Thyroid gland (tissue), 4 donors: ENCODE data around the gene TRAK1. TPM values are rescaled to one million over a fixed set of nuclear protein-coding genes. Genes with fewer than 3 reads are reported as not detected.
A peak's percentile ranks its signal among the peaks of the same experiment; 100 is the strongest.

Experiments
- DNase-seq, 2 donors: peaks; one replicate each; pipeline ENCODE4 v3.0.0-alpha.2; 2019
- H3K27ac ChIP-seq, 3 donors: fragments of 200-600 bp; sonication (generic); 1 replicate in 2 of 3; 2 replicates in 1 of 3; pipeline ENCODE4 v1.5.1; 2016 to 2019; ENCODE audit warnings: mild to moderate bottlenecking in 1 of 3, moderate library complexity in 1 of 3
- H3K27me3 ChIP-seq: fragments of 200-600 bp; sonication (generic); one replicate; pipeline ENCODE4 v1.5.1; 2019
- H3K36me3 ChIP-seq, 2 donors: fragments of 200-600 bp; sonication (generic); one replicate each; pipeline ENCODE4 v1.5.1; 2016 to 2019
- H3K4me1 ChIP-seq, 2 donors: fragments of 200-600 bp; sonication (generic); one replicate each; pipeline ENCODE4 v1.5.1; 2017 to 2019
- H3K4me3 ChIP-seq, 3 donors: fragments of 200-600 bp; sonication (generic); replicated peaks in 1 of 3; 1 replicate in 2 of 3; 2 replicates in 1 of 3; pipeline ENCODE4 v1.5.1; 2016; ENCODE audit warnings: mild to moderate bottlenecking in 1 of 3
- H3K9me3 ChIP-seq: fragments of 200-600 bp; sonication (generic); one replicate; pipeline ENCODE4 v1.5.1; 2017
- POLR2A ChIP-seq, 2 donors: fragments of 450-650 bp; IDR thresholded peaks; one replicate each; pipeline ENCODE4 v1.6.1; 2017; ENCODE audit warnings: antibody characterized with exemption in 2 of 2, mild to moderate bottlenecking in 2 of 2, moderate library complexity in 1 of 2
- WGBS, 2 donors: methylation state at CpG; one replicate each; pipeline ENCODE4 v1.1.5; 2017; 5-methylcytosine and 5-hydroxymethylcytosine counted together
- intact Hi-C: fragments of 100-400 bp; cut with DNase I; formaldehyde crosslinking; loops from one replicate; pipeline ENCODE4 v1.15.1; 2023
- total RNA-seq, 4 donors: library from RNA; depleted of rRNA; stranded (reverse); fragments of >200 nt; gene quantifications; one replicate each; pipeline ENCODE4 v1.2.3, GENCODE V29; 2016
- TF ChIP-seq, protein P1 (sequence below), 6 experiments: fragments of 200-600 bp in 3 of 6; fragments of 450-650 bp in 3 of 6; sonication (generic) in 3 of 6; IDR thresholded peaks; one replicate each; pipeline ENCODE4 v1.5.1; 2016 to 2019; ENCODE audit warnings: antibody characterized with exemption in 6 of 6, mild to moderate bottlenecking in 2 of 6, inconsistent platforms in 1 of 6, moderate library complexity in 1 of 6

Gene TRAK1
- total RNA-seq, 4 donors from 2014 or later: 46.1 to 87.8 (median 76.4) TPM

- no peak overlapping the region for H3K4me3 ChIP-seq
- DNase-seq: no peak
- no peaks in the 10 kb centered on the region for H3K9me3 ChIP-seq
- intact Hi-C loops: loop anchor here (5.0 kb wide), 1 partner anchor 64 kb away; no protein-coding TSS in a partner anchor
- peaks cover 10 to 17% of the 10 kb centered on the region in 2 donors for H3K4me1 ChIP-seq
- peak overlapping the region in 2 of 3 donors; percentile 22 to 35 for H3K27ac ChIP-seq
- peaks cover 3 to 5% of the 10 kb centered on the region in 2 donors for H3K36me3 ChIP-seq
- 23% methylated on average over 1 of the region's 1 CpG for WGBS, 2 donors
- TF ChIP-seq, protein P1, sequence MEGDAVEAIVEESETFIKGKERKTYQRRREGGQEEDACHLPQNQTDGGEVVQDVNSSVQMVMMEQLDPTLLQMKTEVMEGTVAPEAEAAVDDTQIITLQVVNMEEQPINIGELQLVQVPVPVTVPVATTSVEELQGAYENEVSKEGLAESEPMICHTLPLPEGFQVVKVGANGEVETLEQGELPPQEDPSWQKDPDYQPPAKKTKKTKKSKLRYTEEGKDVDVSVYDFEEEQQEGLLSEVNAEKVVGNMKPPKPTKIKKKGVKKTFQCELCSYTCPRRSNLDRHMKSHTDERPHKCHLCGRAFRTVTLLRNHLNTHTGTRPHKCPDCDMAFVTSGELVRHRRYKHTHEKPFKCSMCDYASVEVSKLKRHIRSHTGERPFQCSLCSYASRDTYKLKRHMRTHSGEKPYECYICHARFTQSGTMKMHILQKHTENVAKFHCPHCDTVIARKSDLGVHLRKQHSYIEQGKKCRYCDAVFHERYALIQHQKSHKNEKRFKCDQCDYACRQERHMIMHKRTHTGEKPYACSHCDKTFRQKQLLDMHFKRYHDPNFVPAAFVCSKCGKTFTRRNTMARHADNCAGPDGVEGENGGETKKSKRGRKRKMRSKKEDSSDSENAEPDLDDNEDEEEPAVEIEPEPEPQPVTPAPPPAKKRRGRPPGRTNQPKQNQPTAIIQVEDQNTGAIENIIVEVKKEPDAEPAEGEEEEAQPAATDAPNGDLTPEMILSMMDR (IDR thresholded peaks at IDR 0.05): no peak
- TF ChIP-seq POLR2A (IDR thresholded peaks at IDR 0.05): no peak
- H3K27me3 ChIP-seq: no peaks in the 10 kb centered on the region
These were observed 37.4 kb downstream of the TRAK1 start for GRCh38 chr3:42128526-42128925.

- DNase-seq: peak; percentile 26 to 47
- peaks cover 3 to 5% of the 10 kb centered on the region in 2 donors for H3K36me3 ChIP-seq
- no peaks in the 10 kb centered on the region for H3K9me3 ChIP-seq
- H3K27me3 ChIP-seq: no peaks in the 10 kb centered on the region
- no peak overlapping the region for H3K4me3 ChIP-seq
- peak overlapping the region in 2 of 3 donors; percentile 22 to 35 for H3K27ac ChIP-seq
- TF ChIP-seq, protein P1 (IDR thresholded peaks at IDR 0.05): no peak
- no peak for TF ChIP-seq POLR2A (IDR thresholded peaks at IDR 0.05)
- intact Hi-C loops: loop anchor here (5.0 kb wide), 1 partner anchor 63 kb away; no protein-coding TSS in a partner anchor
- H3K4me1 ChIP-seq: peaks cover 10 to 13% of the 10 kb centered on the region in 2 donors
- WGBS, 2 donors: 72 to 76% methylated on average over 18 of the region's 18 CpGs
These were observed 38.1 kb downstream of the TRAK1 start for GRCh38 chr3:42129014-42129953.

DNA sequence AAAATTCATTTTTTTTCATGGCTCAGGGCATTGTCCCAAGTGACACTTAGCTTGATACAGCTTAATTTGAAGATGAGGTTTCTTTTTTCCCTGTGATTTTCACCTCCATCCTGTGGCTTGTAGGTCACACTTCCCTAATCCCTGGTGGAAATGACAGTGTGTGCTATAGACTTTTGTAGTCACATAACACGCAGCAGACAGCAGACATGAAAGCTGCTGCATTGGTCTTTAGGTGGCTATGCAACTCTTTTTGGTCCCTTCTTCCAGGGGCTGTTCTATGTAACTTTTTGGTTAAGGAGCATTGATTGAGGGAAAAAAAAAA lies 38.8 kb downstream of the TRAK1 start:
- H3K27ac ChIP-seq: no peak overlapping the region
- TF ChIP-seq, protein P1 (IDR thresholded peaks at IDR 0.05): no peak
- no peak for TF ChIP-seq POLR2A (IDR thresholded peaks at IDR 0.05)
- WGBS, 2 donors: 97 to 100% methylated on average over 1 of the region's 1 CpG

DNA sequence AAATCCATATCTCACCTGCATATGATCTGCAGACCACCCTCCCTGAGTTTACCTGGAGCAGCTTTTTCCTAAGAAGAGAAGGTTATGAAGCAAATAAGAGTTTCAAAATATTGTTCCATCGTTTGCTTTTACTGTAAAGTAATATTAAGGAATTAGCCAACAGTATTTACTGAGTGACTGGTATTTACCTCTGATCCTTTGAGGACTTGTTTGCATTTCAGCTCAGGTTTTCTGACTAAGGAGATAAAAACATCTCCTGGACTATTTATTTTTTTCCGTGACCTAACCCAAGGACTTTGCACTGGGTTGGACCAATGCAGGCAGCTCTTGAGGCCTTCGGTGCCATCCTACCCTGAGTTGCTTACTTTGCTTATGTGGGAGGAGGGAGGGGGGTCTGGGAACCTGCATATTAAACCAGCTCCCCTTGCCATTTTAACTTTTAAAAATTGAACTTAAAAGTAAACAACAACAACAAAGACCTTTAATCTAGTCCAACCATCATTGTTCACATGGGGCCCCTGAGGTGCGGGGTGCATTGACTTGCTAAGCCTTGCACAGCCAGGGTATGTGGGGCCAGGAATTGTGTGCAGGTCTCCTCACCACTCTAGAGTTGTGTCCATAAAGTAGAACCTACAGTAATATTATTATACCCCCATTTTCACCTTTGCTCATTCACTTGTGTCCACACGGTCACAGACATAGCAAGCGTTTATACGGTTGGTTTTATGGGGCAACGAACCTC lies 39.3 kb downstream of the TRAK1 start:
- no peak for DNase-seq
- H3K27ac ChIP-seq: no peak overlapping the region

More for the DNA sequence above, 38.8 kb downstream of the TRAK1 start:
- intact Hi-C loops: no loop called here
- H3K36me3 ChIP-seq: peaks cover 3 to 5% of the 10 kb centered on the region in 2 donors
- no peaks in the 10 kb centered on the region for H3K9me3 ChIP-seq
- H3K4me1 ChIP-seq: peaks cover 13 to 17% of the 10 kb centered on the region in 2 donors
- no peak for DNase-seq
- no peaks in the 10 kb centered on the region for H3K27me3 ChIP-seq
- no peak overlapping the region for H3K4me3 ChIP-seq

More for the DNA sequence above, 39.3 kb downstream of the TRAK1 start:
- intact Hi-C loops: no loop called here
- 90 to 92% methylated on average over 8 of the region's 8 CpGs for WGBS, 2 donors
- no peaks in the 10 kb centered on the region for H3K9me3 ChIP-seq
- no peak overlapping the region for H3K4me3 ChIP-seq
- H3K4me1 ChIP-seq: peaks cover 18 to 22% of the 10 kb centered on the region in 2 donors
- no peaks in the 10 kb centered on the region for H3K27me3 ChIP-seq
- no peak for TF ChIP-seq POLR2A (IDR thresholded peaks at IDR 0.05)
- TF ChIP-seq, protein P1 (IDR thresholded peaks at IDR 0.05): no peak
- H3K36me3 ChIP-seq: peaks cover 1 to 4% of the 10 kb centered on the region in 2 donors
